ENCODE measurements around the gene VMO1.

DNA sequence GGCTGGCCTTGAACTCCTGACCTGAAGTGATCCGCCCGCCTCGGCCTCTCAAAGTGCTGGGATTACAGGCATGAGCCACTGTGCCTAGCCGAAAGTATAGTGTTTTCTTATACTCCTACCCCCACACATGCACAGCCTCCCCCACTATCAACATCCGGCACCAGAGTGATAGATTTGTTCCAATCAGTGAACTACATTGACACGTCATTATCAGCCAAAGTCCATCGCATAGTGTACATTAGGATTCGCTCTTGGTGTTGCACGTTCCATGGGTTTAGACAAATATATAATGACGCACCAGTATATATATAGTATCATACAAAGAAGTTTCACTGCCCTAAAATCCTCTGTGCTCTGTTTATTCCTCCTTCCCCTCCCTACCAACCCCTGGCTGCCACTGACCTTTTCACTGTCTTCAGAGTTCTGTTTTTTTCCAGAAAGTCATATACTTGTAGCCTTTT, 26.4 kb downstream of the VMO1 start:
- TF ChIP-seq, protein P1, sequence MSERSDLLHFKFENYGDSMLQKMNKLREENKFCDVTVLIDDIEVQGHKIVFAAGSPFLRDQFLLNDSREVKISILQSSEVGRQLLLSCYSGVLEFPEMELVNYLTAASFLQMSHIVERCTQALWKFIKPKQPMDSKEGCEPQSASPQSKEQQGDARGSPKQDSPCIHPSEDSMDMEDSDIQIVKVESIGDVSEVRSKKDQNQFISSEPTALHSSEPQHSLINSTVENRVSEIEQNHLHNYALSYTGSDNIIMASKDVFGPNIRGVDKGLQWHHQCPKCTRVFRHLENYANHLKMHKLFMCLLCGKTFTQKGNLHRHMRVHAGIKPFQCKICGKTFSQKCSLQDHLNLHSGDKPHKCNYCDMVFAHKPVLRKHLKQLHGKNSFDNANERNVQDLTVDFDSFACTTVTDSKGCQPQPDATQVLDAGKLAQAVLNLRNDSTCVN (CRISPR knock-in tag; IDR thresholded peaks at IDR 0.05) = no peak
- TF ChIP-seq, protein P2, sequence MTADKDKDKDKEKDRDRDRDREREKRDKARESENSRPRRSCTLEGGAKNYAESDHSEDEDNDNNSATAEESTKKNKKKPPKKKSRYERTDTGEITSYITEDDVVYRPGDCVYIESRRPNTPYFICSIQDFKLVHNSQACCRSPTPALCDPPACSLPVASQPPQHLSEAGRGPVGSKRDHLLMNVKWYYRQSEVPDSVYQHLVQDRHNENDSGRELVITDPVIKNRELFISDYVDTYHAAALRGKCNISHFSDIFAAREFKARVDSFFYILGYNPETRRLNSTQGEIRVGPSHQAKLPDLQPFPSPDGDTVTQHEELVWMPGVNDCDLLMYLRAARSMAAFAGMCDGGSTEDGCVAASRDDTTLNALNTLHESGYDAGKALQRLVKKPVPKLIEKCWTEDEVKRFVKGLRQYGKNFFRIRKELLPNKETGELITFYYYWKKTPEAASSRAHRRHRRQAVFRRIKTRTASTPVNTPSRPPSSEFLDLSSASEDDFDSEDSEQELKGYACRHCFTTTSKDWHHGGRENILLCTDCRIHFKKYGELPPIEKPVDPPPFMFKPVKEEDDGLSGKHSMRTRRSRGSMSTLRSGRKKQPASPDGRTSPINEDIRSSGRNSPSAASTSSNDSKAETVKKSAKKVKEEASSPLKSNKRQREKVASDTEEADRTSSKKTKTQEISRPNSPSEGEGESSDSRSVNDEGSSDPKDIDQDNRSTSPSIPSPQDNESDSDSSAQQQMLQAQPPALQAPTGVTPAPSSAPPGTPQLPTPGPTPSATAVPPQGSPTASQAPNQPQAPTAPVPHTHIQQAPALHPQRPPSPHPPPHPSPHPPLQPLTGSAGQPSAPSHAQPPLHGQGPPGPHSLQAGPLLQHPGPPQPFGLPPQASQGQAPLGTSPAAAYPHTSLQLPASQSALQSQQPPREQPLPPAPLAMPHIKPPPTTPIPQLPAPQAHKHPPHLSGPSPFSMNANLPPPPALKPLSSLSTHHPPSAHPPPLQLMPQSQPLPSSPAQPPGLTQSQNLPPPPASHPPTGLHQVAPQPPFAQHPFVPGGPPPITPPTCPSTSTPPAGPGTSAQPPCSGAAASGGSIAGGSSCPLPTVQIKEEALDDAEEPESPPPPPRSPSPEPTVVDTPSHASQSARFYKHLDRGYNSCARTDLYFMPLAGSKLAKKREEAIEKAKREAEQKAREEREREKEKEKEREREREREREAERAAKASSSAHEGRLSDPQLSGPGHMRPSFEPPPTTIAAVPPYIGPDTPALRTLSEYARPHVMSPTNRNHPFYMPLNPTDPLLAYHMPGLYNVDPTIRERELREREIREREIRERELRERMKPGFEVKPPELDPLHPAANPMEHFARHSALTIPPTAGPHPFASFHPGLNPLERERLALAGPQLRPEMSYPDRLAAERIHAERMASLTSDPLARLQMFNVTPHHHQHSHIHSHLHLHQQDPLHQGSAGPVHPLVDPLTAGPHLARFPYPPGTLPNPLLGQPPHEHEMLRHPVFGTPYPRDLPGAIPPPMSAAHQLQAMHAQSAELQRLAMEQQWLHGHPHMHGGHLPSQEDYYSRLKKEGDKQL (CRISPR knock-in tag; IDR thresholded peaks at IDR 0.05; ENCODE audit: borderline replicate concordance) = no peak
- TF ChIP-seq RCOR1 (IDR thresholded peaks at IDR 0.05; ENCODE audit: borderline replicate concordance in 1 of 2, low read depth in 2 of 2, low read length in 2 of 2) (0 out of 4 replicates have a peak, but pooled peaks of 1 of the 2 experiments have one; percentile 39), SAP30 (IDR thresholded peaks at IDR 0.05; ENCODE audit: borderline replicate concordance, insufficient read depth, low read depth, low read length, poor library complexity, severe bottlenecking) (no peak), RBM34 (IDR thresholded peaks at IDR 0.05; ENCODE audit: borderline replicate concordance, insufficient read depth, low read length) (no peak), POLR2A (conservative IDR thresholded peaks at IDR 0.05) (no peak), ZNF311 (CRISPR knock-in tag; IDR thresholded peaks at IDR 0.05) (no peak), SRF (CRISPR knock-in tag; IDR thresholded peaks at IDR 0.05) (no peak)
- TF ChIP-seq, protein P3, sequence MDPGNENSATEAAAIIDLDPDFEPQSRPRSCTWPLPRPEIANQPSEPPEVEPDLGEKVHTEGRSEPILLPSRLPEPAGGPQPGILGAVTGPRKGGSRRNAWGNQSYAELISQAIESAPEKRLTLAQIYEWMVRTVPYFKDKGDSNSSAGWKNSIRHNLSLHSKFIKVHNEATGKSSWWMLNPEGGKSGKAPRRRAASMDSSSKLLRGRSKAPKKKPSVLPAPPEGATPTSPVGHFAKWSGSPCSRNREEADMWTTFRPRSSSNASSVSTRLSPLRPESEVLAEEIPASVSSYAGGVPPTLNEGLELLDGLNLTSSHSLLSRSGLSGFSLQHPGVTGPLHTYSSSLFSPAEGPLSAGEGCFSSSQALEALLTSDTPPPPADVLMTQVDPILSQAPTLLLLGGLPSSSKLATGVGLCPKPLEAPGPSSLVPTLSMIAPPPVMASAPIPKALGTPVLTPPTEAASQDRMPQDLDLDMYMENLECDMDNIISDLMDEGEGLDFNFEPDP (CRISPR knock-in tag; IDR thresholded peaks at IDR 0.05) = no peak
